Fibroblast of lung (primary cell): ENCODE data around the gene PIGN. TPM values are rescaled to one million over a fixed set of nuclear protein-coding genes. Genes with fewer than 3 reads are reported as not detected.
A peak's percentile ranks its signal among the peaks of the same experiment; 100 is the strongest.

Experiments used
- DNase-seq, 2 donors: peaks; one replicate each; pipeline versions ENCODE4 v3.0.0 to v3.0.0-alpha.2; 2010; ENCODE audit warnings: low read depth in 2 of 2
- H2AFZ ChIP-seq: 2 replicates; pipeline ENCODE4 v1.5.1; 2012; ENCODE audit warnings: low read length, control low read depth, inconsistent platforms
- H3K27ac ChIP-seq: 2 replicates; pipeline ENCODE4 v1.5.1; 2011; ENCODE audit warnings: low read length, control low read depth; ENCODE audit not compliant: insufficient read depth
- H3K27me3 ChIP-seq: 2 replicates; pipeline ENCODE4 v1.5.1; 2011; ENCODE audit warnings: mild to moderate bottlenecking, low read length; ENCODE audit not compliant: control insufficient read depth, insufficient read depth
- H3K36me3 ChIP-seq: 2 replicates; pipeline ENCODE4 v1.5.1; 2011; ENCODE audit warnings: low read length; ENCODE audit not compliant: control insufficient read depth, insufficient read depth
- H3K4me1 ChIP-seq: 2 replicates; pipeline ENCODE4 v1.5.1; 2011; ENCODE audit warnings: low read length; ENCODE audit not compliant: control insufficient read depth, insufficient read depth; ENCODE audit errors: extremely low read depth
- H3K4me2 ChIP-seq: 2 replicates; pipeline ENCODE4 v1.5.1; 2011; ENCODE audit warnings: low read length, control low read depth; ENCODE audit not compliant: insufficient read depth; ENCODE audit errors: extremely low read depth
- H3K4me3 ChIP-seq, 4 experiments: fragments of 200-600 bp in 1 of 4; sonication (generic) in 1 of 4; replicated peaks in 1 of 4; 2 replicates each; pipeline ENCODE4 v1.5.1; 2011 to 2016; ENCODE audit warnings: low read length in 4 of 4, low read depth in 3 of 4, mild to moderate bottlenecking in 3 of 4, control low read depth in 2 of 4, inconsistent platforms in 1 of 4, mixed read lengths in 1 of 4; ENCODE audit not compliant: insufficient read depth in 1 of 4; ENCODE audit errors: control extremely low read depth in 1 of 4
- H3K79me2 ChIP-seq: 2 replicates; pipeline ENCODE4 v1.5.1; 2012; ENCODE audit warnings: mild to moderate bottlenecking, low read length, inconsistent platforms; ENCODE audit not compliant: control insufficient read depth, insufficient read depth
- H3K9ac ChIP-seq: 2 replicates; pipeline ENCODE4 v1.5.1; 2011; ENCODE audit warnings: mild to moderate bottlenecking, low read length, control low read depth; ENCODE audit not compliant: insufficient read depth
- H3K9me3 ChIP-seq: 2 replicates; pipeline ENCODE4 v1.5.1; 2012; ENCODE audit warnings: low read depth, low read length; ENCODE audit not compliant: control insufficient read depth, insufficient read depth
- H4K20me1 ChIP-seq: 2 replicates; pipeline ENCODE4 v1.5.1; 2011; ENCODE audit warnings: low read length; ENCODE audit not compliant: control insufficient read depth, insufficient read depth; ENCODE audit errors: extremely low read depth
- CTCF ChIP-seq, 2 donors: IDR thresholded peaks in 1 of 2; conservative IDR thresholded peaks in 1 of 2; 1 replicate in 1 of 2; 2 replicates in 1 of 2; pipeline ENCODE4 v1.5.1; 2011 to 2012; ENCODE audit warnings: low read length in 2 of 2, control low read depth in 1 of 2, inconsistent platforms in 1 of 2, low read depth in 1 of 2, mild to moderate bottlenecking in 1 of 2
- EZH2 ChIP-seq: IDR thresholded peaks from 2 replicates; pipeline ENCODE4 v1.5.1; 2012; ENCODE audit warnings: low read length, control low read depth, mild to moderate bottlenecking; ENCODE audit errors: missing control alignments
- polyA plus RNA-seq, 2 donors: library from polyadenylated mRNA; depleted of rRNA in 1 of 2; stranded (reverse) in 1 of 2; unstranded in 1 of 2; fragments of >200 nt; gene quantifications; 2 replicates each; pipeline ENCODE4 v1.2.1, GENCODE V29; 2011 to 2012; ENCODE audit warnings: missing spikeins in 1 of 2
- total RNA-seq: library from RNA; depleted of rRNA; stranded (reverse); fragments of >200 nt; gene quantifications from 2 replicates; pipeline ENCODE4 v1.2.1, GENCODE V29; 2014

The PIGN gene
- total and polyA plus RNA-seq, 2 donors (not counting 1 experiment from before 2014, with no cell fraction given) = 31.7 to 39.8 TPM

GRCh38 chr18:62196980-62197379, 10.1 kb upstream of the PIGN start:
- Histone ChIP-seq H3K9ac (no peak overlapping the region), H3K4me1 (no peaks in the 10 kb centered on the region), H3K27me3 (no peaks in the 10 kb centered on the region), H2AFZ (no peak overlapping the region), H3K27ac (no peak overlapping the region), H3K4me2 (no peak overlapping the region), H4K20me1 (peaks cover 3% of the 10 kb centered on the region), H3K4me3 (no peak overlapping the region), H3K9me3 (no peaks in the 10 kb centered on the region), H3K79me2 (peaks cover 57% of the 10 kb centered on the region), H3K36me3 (no peaks in the 10 kb centered on the region)
- no peak for TF ChIP-seq CTCF (conservative IDR thresholded peaks at IDR 0.05 in 1 of 2, IDR thresholded peaks at IDR 0.05 in 1 of 2; ENCODE audit: low read depth in 1 of 2, low read length in 2 of 2)
- DNase-seq = no peak

DNA sequence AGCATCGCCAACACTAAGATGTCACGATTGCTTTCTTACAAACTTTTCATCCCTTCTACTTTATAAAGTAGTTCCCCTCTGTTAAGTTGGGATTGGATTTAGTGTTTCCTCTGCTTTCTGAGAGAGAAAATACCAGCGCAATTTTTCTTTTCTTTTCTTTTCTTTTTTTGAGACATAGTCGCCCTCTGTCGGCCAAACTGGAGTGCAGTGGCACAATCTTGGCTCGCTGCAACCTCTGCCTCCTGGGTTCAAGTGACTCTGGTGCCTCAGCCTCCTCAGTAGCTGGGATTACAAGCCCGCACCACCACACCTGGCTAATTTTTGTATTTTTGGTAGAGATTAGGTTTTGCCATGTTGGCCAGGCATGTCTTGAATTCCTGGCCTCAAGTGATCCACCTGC, 9.2 kb upstream of the PIGN start:
- no peaks in the 10 kb centered on the region for H3K27me3 ChIP-seq
- no peak overlapping the region for H2AFZ ChIP-seq
- no peaks in the 10 kb centered on the region for H3K36me3 ChIP-seq
- no peak for DNase-seq
- H3K4me1 ChIP-seq = no peaks in the 10 kb centered on the region
- H3K79me2 ChIP-seq = peaks cover 66% of the 10 kb centered on the region
- H3K9me3 ChIP-seq = no peaks in the 10 kb centered on the region
- H3K4me2 ChIP-seq = no peak overlapping the region
- no peak for TF ChIP-seq EZH2
- H3K4me3 ChIP-seq = no peak overlapping the region
- H3K9ac ChIP-seq = no peak overlapping the region
- no peak overlapping the region for H3K27ac ChIP-seq
- peaks cover 3% of the 10 kb centered on the region for H4K20me1 ChIP-seq

GRCh38 chr18:62189208-62189607, 2.4 kb upstream of the PIGN start:
- H3K9ac ChIP-seq = no peak overlapping the region
- no peaks in the 10 kb centered on the region for H3K4me1 ChIP-seq
- peak overlapping the region; percentile 69 to 99 (median 87) for H3K4me3 ChIP-seq
- H3K27ac ChIP-seq = no peak overlapping the region
- H4K20me1 ChIP-seq = no peaks in the 10 kb centered on the region
- TF ChIP-seq CTCF (conservative IDR thresholded peaks at IDR 0.05 in 1 of 2, IDR thresholded peaks at IDR 0.05 in 1 of 2; ENCODE audit: low read depth in 1 of 2, low read length in 2 of 2) (no peak), EZH2 (no peak)
- H3K79me2 ChIP-seq = peaks cover 63% of the 10 kb centered on the region
- no peak overlapping the region for H2AFZ ChIP-seq
- H3K36me3 ChIP-seq = no peaks in the 10 kb centered on the region
- no peaks in the 10 kb centered on the region for H3K27me3 ChIP-seq
- no peaks in the 10 kb centered on the region for H3K9me3 ChIP-seq
- no peak for DNase-seq
- H3K4me2 ChIP-seq = peak overlapping the region; percentile 94
